Measurements from ENCODE around the gene ELOF1. TPM values are rescaled to one million over a fixed set of nuclear protein-coding genes. Genes with fewer than 3 reads are reported as not detected.

ELOF1 gene
- total RNA-seq, 2 experiments from 2014 or later = 31.8 to 33.2 TPM

GRCh38 chr19:11596156-11596555 lies 37.1 kb upstream of the ELOF1 start:
- ATAC-seq (ENCODE audit: poor library complexity) = no peak
- Histone ChIP-seq H3K36me3 (ENCODE audit: insufficient read depth, low read length) (no peaks in the 10 kb centered on the region), H3K4me1 (ENCODE audit: insufficient read depth, low read length) (peaks cover 23% of the 10 kb centered on the region), H3K9me3 (ENCODE audit: control insufficient read depth in 1 of 2, insufficient read depth in 1 of 2, low read length in 2 of 2) (no peaks in the 10 kb centered on the region), H3K27me3 (ENCODE audit: control insufficient read depth in 1 of 2, insufficient read depth in 2 of 2, low read length in 2 of 2) (no peaks in the 10 kb centered on the region), H3K4me3 (ENCODE audit: low read length) (no peak overlapping the region), H3K27ac (ENCODE audit: low read depth in 1 of 2, low read length in 2 of 2) (no peak overlapping the region)
- Mint-ChIP-seq H3K27ac (no peak overlapping the region), H3K36me3 (ENCODE audit: low read depth) (peaks cover 13% of the 10 kb centered on the region), H3K4me1 (ENCODE audit: low read depth) (peaks cover 27% of the 10 kb centered on the region), H3K9me3 (no peaks in the 10 kb centered on the region), H3K4me3 (peak overlapping the region; percentile 72), H3K27me3 (no peaks in the 10 kb centered on the region)
- POLR2A ChIA-PET = interaction anchor here (1.2 kb wide), 1 partner anchor 37 kb away, joined by 3 read pairs; the partner anchor contains the start of gene ELOF1
- no peak for TF ChIP-seq CTCF (IDR thresholded peaks at IDR 0.05)
- intact Hi-C loops (cut with DNase I, micrococcal nuclease) = no loop called here
- DNase-seq = peak in 1 of 14 experiments; percentile 34
- CTCF ChIA-PET = no interaction called here

GRCh38 chr19:11594084-11594483 lies 35.1 kb upstream of the ELOF1 start:
- TF ChIP-seq CTCF (IDR thresholded peaks at IDR 0.05) = no peak
- no peaks in the 10 kb centered on the region for H3K27me3 ChIP-seq (ENCODE audit: control insufficient read depth in 1 of 2, insufficient read depth in 2 of 2, low read length in 2 of 2)
- Mint-ChIP-seq H3K4me1 (ENCODE audit: low read depth) (peaks cover 17% of the 10 kb centered on the region), H3K4me3 (no peak overlapping the region), H3K9me3 (no peaks in the 10 kb centered on the region), H3K27me3 (no peaks in the 10 kb centered on the region), H3K27ac (peak overlapping the region; percentile 9), H3K36me3 (ENCODE audit: low read depth) (peaks cover 10% of the 10 kb centered on the region)
- intact Hi-C loops (cut with DNase I, micrococcal nuclease) = no loop called here
- no peak for ATAC-seq (ENCODE audit: poor library complexity)
- no peaks in the 10 kb centered on the region for H3K9me3 ChIP-seq (ENCODE audit: control insufficient read depth in 1 of 2, insufficient read depth in 1 of 2, low read length in 2 of 2)
- no peaks in the 10 kb centered on the region for H3K36me3 ChIP-seq (ENCODE audit: insufficient read depth, low read length)
- POLR2A ChIA-PET = no interaction called here
- CTCF ChIA-PET = no interaction called here
- H3K4me3 ChIP-seq (ENCODE audit: low read length) = no peak overlapping the region
- no peak overlapping the region for H3K27ac ChIP-seq (ENCODE audit: low read depth in 1 of 2, low read length in 2 of 2)
- DNase-seq = no peak
- H3K4me1 ChIP-seq (ENCODE audit: insufficient read depth, low read length) = peaks cover 23% of the 10 kb centered on the region

GRCh38 chr19:11587975-11588631 lies 29.1 kb upstream of the ELOF1 start:
- Mint-ChIP-seq H3K36me3 (ENCODE audit: low read depth) (no peaks in the 10 kb centered on the region), H3K4me3 (no peak overlapping the region), H3K27ac (no peak overlapping the region), H3K9me3 (no peaks in the 10 kb centered on the region), H3K4me1 (ENCODE audit: low read depth) (no peaks in the 10 kb centered on the region), H3K27me3 (no peaks in the 10 kb centered on the region)
- Histone ChIP-seq H3K36me3 (ENCODE audit: insufficient read depth, low read length) (no peaks in the 10 kb centered on the region), H3K27ac (ENCODE audit: low read depth in 1 of 2, low read length in 2 of 2) (no peak overlapping the region), H3K9me3 (ENCODE audit: control insufficient read depth in 1 of 2, insufficient read depth in 1 of 2, low read length in 2 of 2) (no peaks in the 10 kb centered on the region), H3K4me1 (ENCODE audit: insufficient read depth, low read length) (peaks cover 7% of the 10 kb centered on the region), H3K27me3 (ENCODE audit: control insufficient read depth in 1 of 2, insufficient read depth in 2 of 2, low read length in 2 of 2) (no peaks in the 10 kb centered on the region), H3K4me3 (ENCODE audit: low read length) (no peak overlapping the region)
- ChIA-PET POLR2A (no interaction called here), CTCF (no interaction called here)
- no peak for ATAC-seq (ENCODE audit: poor library complexity)
- peak; percentile 48 for TF ChIP-seq CTCF (IDR thresholded peaks at IDR 0.05)
- intact Hi-C loops (cut with DNase I, micrococcal nuclease) = loop anchor here (1.0 to 10.0 kb wide), 10 partner anchors 28 to 453 kb away; partner anchors contain the start of genes EPOR (in 1 of the 2), ODAD3 (in 1 of the 2) and PRKCSH (in 1 of the 2)
- no peak for DNase-seq

All from CD4-positive, alpha-beta T cell (primary cell).